ENCODE data around the gene ATXN7.

Gene ATXN7

DNA sequence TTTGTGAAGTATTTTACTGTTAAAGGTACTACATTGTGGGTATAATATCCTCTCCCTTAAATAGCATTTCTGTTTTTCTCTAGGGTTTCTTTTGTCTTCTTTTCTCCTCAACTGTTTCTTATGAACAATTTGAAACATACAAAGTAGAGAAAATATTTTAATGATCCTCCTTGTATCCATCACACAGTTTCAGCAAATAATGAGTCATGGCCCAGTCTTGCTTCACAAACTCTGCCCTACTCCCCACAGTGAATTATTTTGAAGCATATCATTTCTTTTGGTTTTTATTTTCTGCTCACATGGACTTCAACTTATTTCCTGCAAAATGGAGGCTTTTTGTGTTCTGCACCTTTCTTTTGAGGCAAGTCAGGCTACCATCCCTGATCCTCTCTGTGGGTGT lies 54.7 kb downstream of the ATXN7 start:
- no peak for DNase-seq (ENCODE audit: low read depth in 1 of 2, low spot score in 1 of 2)
- no peak for TF ChIP-seq JUND (IDR thresholded peaks at IDR 0.05; ENCODE audit: low read depth)
- in situ Hi-C loops (cut with HindIII; ENCODE audit: low pct_unique_long_range_greater_than_20kb, low sequenced_read_pairs), result no loop called here

DNA sequence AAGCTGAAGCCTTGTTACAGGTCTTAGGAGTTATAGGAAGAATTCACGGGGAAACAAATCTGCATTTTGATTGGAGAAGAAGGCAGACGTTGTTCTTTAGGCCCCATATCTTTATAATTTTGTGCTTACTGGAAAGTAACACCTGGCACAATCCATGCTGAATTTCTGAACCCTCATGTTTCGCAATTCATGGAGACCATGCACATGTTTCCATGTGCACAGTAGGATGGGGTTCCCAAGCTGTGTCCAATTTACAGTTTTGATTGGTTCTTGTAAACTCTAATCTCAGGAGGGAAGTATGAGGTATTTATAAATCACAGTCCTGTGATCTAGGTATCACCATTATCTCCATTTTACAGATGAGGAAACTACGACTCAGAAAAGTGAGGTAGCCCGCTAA lies 56.3 kb downstream of the ATXN7 start:
- no peak for TF ChIP-seq JUND (IDR thresholded peaks at IDR 0.05; ENCODE audit: low read depth)
- no peak for DNase-seq (ENCODE audit: low read depth in 1 of 2, low spot score in 1 of 2)
- in situ Hi-C loops (cut with HindIII; ENCODE audit: low pct_unique_long_range_greater_than_20kb, low sequenced_read_pairs), result no loop called here

DNA sequence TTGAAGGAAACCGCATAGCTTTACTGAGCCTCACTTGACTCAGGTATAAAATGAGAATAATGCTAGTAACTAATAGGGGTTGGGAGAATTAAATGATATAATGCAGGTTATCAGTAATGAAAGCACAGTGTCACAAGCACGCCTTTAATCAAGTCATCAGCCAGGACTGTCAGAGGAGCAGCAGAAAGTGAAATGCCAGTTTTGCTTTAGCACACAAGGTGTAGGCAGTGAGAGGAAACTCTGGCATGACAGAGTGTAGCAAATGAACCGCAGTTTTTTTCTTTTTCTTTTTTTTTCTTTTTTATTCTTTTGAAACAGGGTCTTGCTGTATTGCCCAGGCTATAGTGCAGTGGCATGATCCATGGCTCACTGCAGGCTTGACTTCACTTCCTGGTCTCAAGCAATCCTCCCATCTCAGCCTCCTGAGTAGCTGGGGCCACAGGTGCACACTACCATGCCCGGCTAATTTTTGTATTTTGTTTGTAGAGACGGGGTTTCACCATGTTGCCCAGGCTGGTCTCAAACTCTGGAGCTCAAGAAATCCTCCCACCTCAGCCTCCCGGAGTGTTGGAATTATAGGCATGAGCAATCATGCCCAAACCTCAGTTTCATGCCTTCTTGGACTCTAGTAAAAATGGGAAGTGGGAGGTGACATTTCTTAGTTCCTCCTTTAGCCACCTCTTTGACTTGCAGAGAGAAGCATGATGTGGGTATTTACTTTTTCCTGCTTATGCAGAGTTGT lies 58.2 kb downstream of the ATXN7 start:
- no peak for TF ChIP-seq JUND (IDR thresholded peaks at IDR 0.05; ENCODE audit: low read depth)
- in situ Hi-C loops (cut with HindIII; ENCODE audit: low pct_unique_long_range_greater_than_20kb, low sequenced_read_pairs), result no loop called here
- DNase-seq (ENCODE audit: low read depth in 1 of 2, low spot score in 1 of 2), result no peak

DNA sequence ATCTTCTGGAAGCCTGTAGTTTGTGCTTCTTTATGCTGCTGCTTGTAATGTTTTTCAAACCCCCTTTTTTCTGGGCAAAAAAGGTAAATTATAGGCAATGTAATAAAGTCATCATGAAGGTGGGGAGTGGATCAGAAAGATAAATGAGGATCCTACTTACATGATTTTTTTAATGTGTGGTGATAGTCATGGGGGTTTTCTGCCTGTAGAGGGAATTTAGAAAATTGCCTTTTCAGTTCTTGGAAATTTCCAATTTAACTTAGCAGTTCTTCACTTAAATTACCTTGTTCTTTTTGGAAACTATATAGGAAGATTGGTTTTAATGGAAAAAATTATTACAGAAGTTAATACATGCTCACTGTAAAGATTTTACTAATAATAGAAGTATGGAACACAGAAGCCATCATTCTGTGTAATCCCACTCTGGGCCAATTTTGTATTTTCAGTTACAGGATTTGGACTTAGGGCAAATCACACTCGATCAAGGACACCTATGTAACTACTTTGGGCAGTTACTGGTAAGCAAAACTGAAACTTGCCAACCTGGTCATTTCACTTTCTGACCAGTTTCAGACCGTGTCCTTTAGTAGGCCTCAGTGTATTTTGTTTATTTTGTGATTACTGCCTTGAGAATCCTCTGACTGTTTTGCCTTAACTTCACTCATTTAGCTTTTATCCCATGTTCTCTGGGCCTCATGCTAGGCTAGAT lies 59.0 kb downstream of the ATXN7 start:
- DNase-seq (ENCODE audit: low read depth in 1 of 2, low spot score in 1 of 2), result peak in 1 of 2 experiments; percentile 29
- in situ Hi-C loops (cut with HindIII; ENCODE audit: low pct_unique_long_range_greater_than_20kb, low sequenced_read_pairs), result no loop called here
- TF ChIP-seq JUND (IDR thresholded peaks at IDR 0.05; ENCODE audit: low read depth), result no peak

DNA sequence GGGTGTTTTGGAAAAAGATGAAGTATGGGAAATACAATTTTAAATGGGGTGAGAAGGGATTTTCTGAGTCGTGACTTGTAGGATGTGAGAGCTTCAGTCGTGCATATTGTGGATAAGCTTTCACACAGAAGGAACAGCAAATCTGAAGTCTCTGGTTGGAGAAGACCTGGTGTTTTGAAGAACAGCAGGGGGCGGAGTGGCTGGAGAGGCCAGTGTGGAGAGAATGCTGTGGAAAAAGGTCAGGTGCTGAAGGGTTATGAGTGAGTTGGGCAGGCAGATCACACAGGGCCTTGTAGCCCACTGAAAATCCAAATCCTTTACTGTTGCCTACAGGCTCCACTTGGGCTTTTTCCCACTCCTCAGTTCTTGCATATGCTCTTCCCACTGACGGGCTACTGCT lies 62.6 kb downstream of the ATXN7 start:
- no peak for TF ChIP-seq JUND (IDR thresholded peaks at IDR 0.05; ENCODE audit: low read depth)
- DNase-seq (ENCODE audit: low read depth in 1 of 2, low spot score in 1 of 2), result no peak
- in situ Hi-C loops (cut with HindIII; ENCODE audit: low pct_unique_long_range_greater_than_20kb, low sequenced_read_pairs), result no loop called here

DNA sequence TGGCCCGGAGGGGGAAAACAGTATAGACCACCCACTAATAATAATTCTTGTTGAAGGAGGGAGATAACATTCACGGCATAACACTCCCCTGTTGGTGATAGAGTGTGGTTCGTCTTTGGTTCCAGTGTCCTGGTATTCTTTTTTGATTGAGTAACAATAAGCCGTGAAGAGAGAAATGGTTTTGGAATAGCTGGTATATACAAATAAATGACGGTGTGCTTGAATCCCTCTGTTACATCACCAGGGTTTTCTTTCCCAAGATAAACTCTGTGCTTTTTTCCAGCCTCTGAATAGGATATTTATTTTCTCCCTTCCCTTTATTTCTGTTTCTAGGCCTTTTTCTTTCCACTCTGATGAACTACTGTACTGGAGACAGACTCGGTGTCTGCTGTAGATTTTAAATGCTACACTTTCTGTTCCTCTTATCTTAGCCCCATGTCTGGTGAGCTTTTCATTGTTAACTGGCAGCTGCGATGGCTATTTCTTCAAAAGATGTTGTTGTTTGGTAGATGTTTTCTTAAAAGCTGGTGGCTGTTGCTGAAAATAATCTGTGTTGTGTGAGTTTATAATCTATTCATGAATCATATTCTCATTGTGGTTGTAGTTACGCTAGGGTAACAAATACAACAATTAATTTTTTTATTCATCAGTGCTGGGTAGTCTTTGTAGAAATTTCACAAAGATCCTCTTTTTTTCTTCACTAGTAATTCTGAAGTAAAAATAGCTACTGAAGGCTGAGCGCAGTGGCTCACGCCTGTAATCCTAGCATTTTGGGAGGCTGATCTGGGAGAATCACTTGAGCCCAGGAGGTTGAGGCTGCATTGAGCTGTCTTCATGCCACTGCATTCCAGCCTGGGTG lies 64.0 kb downstream of the ATXN7 start:
- no peak for TF ChIP-seq JUND (IDR thresholded peaks at IDR 0.05; ENCODE audit: low read depth)
- DNase-seq (ENCODE audit: low read depth in 1 of 2, low spot score in 1 of 2), result no peak
- in situ Hi-C loops (cut with HindIII; ENCODE audit: low pct_unique_long_range_greater_than_20kb, low sequenced_read_pairs), result no loop called here

DNA sequence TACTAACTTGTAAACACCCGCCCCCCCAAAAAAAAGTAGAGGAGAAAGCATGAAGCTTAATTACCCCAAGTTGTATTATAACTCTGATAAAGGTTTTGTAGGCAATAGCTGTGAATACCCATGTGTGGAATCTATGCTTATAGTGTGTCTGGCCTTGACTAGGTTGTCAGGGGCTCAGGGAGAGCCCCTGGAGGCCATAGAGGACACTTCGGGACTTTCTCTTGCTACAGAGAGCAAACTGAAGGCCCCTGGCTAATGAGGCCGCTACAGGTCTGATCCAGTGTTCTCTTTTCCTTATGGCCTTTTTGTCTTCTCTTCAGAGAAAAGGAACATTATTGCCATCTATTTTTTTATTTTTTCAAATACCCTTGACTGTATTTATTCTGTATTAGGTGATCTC lies 67.6 kb downstream of the ATXN7 start:
- no peak for TF ChIP-seq JUND (IDR thresholded peaks at IDR 0.05; ENCODE audit: low read depth)
- in situ Hi-C loops (cut with HindIII; ENCODE audit: low pct_unique_long_range_greater_than_20kb, low sequenced_read_pairs), result no loop called here
- DNase-seq (ENCODE audit: low read depth in 1 of 2, low spot score in 1 of 2), result no peak

DNA sequence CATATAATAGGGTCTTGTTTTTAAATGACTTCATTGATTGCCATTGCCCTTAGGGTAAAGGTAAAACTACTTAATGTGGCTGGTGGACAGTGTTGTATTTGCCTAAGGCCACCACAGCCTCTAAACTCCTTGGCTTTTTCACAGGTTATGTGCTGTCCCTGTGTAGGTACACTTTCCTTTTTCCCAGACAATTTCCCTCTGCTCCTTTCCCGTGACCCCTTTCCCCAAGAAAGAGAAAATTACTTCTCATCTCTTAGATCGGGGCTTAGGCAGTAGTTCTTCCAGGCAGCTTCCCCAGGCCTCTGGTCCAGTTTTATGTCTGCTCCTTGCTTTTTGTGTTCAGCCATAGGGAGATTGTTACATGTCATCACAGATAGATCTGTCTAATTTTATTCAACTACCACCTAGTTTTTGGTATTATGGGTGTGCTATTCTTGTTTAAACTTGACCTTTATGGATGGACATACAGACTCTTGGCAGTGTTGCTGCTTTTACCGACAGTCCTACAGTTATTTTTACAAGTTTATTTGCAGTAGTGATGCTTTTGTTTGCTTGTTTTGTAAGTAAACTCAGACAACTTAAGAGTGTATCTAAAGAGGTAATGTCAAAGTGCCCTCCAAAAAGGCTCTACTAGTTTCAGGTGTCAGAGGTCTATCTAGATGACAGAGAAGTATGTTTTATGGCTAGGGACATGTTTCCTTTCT lies 69.0 kb downstream of the ATXN7 start:
- in situ Hi-C loops (cut with HindIII; ENCODE audit: low pct_unique_long_range_greater_than_20kb, low sequenced_read_pairs), result no loop called here
- TF ChIP-seq JUND (IDR thresholded peaks at IDR 0.05; ENCODE audit: low read depth), result no peak
- DNase-seq (ENCODE audit: low read depth in 1 of 2, low spot score in 1 of 2), result peak in 1 of 2 experiments; percentile 42

DNA sequence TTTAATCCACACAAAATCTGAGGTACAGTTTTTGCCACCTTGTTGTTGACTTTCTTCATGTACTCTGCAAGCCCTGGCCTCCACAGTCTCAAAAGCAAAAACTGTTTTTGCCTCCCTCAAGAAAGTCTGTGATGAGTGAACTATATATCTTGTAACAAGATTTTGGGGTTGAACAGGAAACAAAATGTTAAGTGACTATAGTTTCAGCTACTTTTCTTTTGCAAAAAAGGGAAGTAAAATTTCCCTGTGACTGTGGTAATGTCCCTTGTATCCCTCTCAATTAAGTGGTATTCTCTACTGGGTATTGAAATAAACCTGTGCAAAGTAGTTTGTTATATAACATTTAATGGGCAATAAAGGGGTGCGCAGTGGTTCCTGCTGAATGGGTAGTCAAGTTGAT lies 69.8 kb downstream of the ATXN7 start:
- in situ Hi-C loops (cut with HindIII; ENCODE audit: low pct_unique_long_range_greater_than_20kb, low sequenced_read_pairs), result no loop called here
- no peak for TF ChIP-seq JUND (IDR thresholded peaks at IDR 0.05; ENCODE audit: low read depth)
- no peak for DNase-seq (ENCODE audit: low read depth in 1 of 2, low spot score in 1 of 2)

DNA sequence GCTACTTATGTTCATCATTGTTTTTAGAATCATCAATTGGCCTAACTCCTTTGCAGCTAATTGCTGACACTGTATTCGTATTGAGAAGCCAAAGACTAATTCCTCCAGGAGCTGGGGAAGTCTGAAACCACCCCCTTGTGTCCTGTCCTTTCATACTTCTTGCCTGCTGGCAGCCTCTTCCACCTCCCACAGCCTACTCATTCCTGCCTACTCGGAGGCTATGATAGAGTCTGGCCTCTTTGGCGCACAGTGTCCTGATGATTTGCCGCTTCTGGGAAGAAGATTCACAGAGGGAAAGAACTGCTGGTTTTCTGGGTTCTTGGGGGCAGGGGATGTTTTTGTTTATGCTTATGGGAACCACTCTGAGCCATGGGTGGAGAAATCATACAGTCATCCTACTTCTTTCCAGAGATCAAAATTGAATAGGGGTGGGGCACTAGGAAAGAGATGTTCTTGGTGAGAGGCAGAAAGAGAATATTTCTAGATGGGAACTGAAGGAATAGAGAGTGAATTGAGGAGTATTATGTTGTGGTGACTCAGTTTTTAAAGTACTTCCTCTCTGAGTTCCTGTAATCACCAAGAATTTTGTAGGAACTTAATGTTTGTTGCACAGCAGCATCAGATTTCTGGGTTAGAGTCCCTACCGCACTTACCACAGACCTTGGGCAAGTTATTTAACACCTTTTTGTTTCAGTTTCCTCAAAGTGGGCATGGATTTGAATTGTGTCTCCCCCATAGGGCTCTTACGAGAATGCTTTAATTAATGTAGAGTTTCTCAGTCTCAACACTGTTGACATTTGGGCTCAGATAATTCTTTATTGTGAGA lies 70.6 kb downstream of the ATXN7 start:
- no peak for DNase-seq (ENCODE audit: low read depth in 1 of 2, low spot score in 1 of 2)
- no peak for TF ChIP-seq JUND (IDR thresholded peaks at IDR 0.05; ENCODE audit: low read depth)
- in situ Hi-C loops (cut with HindIII; ENCODE audit: low pct_unique_long_range_greater_than_20kb, low sequenced_read_pairs), result no loop called here

DNA sequence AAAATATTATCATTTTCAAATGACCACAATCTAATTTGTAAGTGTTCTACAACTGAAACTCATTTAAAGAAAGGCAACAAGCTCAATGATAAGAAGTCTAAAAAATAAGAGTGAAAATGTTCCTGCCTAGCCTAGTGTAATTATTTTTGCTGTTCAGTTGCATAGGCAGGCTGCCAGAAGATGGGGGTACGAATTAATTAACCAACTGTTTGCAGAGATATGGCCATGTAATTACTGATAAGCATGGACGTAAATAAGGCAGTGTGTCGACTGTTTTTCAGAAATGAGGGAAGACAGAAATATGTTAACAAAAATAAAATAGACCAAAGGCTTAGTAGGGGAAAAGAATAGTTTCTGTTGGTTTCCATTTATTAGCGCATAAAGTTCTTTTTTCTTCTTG lies 73.3 kb downstream of the ATXN7 start:
- no peak for DNase-seq (ENCODE audit: low read depth in 1 of 2, low spot score in 1 of 2)
- in situ Hi-C loops (cut with HindIII; ENCODE audit: low pct_unique_long_range_greater_than_20kb, low sequenced_read_pairs), result no loop called here
- TF ChIP-seq JUND (IDR thresholded peaks at IDR 0.05; ENCODE audit: low read depth), result no peak
